B cell (primary cell): ENCODE measurements around the gene MYH7. TPM values are rescaled to one million over a fixed set of nuclear protein-coding genes. Genes with fewer than 3 reads are reported as not detected.

Source experiments
- ATAC-seq: fragments of 200-7000 bp; cut with Tn5 transposase; one replicate; pipeline ENCODE4 v1.10.0; 2021; ENCODE audit warnings: low read depth, mild to moderate bottlenecking, moderate number of reproducible peaks, moderate library complexity
- CTCF ChIA-PET: fragments of 350-600 bp; sonication (Branson Sonifier 250); formaldehyde crosslinking; loops from one replicate; lab custom pipeline; 2021; ENCODE audit warnings: antibody characterized with exemption, inconsistent platforms; lab: Charles Lee
- POLR2A ChIA-PET: fragments of 350-600 bp; sonication (Branson Sonifier 250); formaldehyde crosslinking; loops from one replicate; lab custom pipeline; 2021; ENCODE audit warnings: antibody characterized with exemption; lab: Charles Lee
- DNase-seq: peaks from one replicate; pipeline ENCODE4 v3.0.0; 2013
- H2AFZ ChIP-seq: 2 replicates; pipeline ENCODE4 v1.6.1; 2012; ENCODE audit warnings: mild to moderate bottlenecking, low read depth, low read length; ENCODE audit not compliant: insufficient read depth, poor library complexity, severe bottlenecking
- H3K27ac ChIP-seq, 2 donors: 1 replicate in 1 of 2; 2 replicates in 1 of 2; pipeline ENCODE4 v1.5.1; 2012 to 2013; ENCODE audit warnings: low read length in 2 of 2, mild to moderate bottlenecking in 2 of 2, moderate library complexity in 1 of 2
- H3K27me3 ChIP-seq, 4 experiments: fragments of 200-600 bp in 1 of 4; sonication (generic) in 1 of 4; replicated peaks in 1 of 4; 1 replicate in 2 of 4; 2 replicates in 2 of 4; pipeline versions ENCODE4 v1.6.1 to v1.7.0; 2013 to 2016; ENCODE audit warnings: low read length in 3 of 4, mild to moderate bottlenecking in 2 of 4, mixed read lengths in 1 of 4, moderate library complexity in 1 of 4; ENCODE audit not compliant: insufficient read depth in 4 of 4, control insufficient read depth in 3 of 4; ENCODE audit errors: control extremely low read depth in 1 of 4
- H3K36me3 ChIP-seq, 2 experiments: replicated peaks in 1 of 2; 1 replicate in 1 of 2; 2 replicates in 1 of 2; pipeline versions ENCODE4 v1.6.1 to v1.7.1; 2013; ENCODE audit warnings: low read length in 1 of 2; ENCODE audit not compliant: insufficient read depth in 2 of 2, control insufficient read depth in 1 of 2; ENCODE audit errors: control extremely low read depth in 1 of 2, extremely low read depth in 1 of 2
- H3K4me1 ChIP-seq, 2 donors: fragments of 200-600 bp in 1 of 2; sonication (generic) in 1 of 2; 1 replicate in 1 of 2; 2 replicates in 1 of 2; pipeline versions ENCODE4 v1.5.1 to v1.6.1; 2013 to 2017; ENCODE audit warnings: low read length in 2 of 2; ENCODE audit not compliant: control insufficient read depth in 2 of 2, insufficient read depth in 2 of 2
- H3K4me2 ChIP-seq: replicated peaks from 2 replicates; pipeline ENCODE3; 2012; ENCODE audit warnings: mild to moderate bottlenecking, low read depth, low read length; ENCODE audit not compliant: poor library complexity, severe bottlenecking
- H3K4me3 ChIP-seq, 5 experiments: fragments of 200-600 bp in 1 of 5; sonication (generic) in 1 of 5; 1 replicate in 3 of 5; 2 replicates in 2 of 5; pipeline versions ENCODE4 v1.5.1 to v1.7.0; 2011 to 2016; ENCODE audit warnings: low read length in 4 of 5, mild to moderate bottlenecking in 4 of 5, low read depth in 2 of 5, control low read depth in 1 of 5, moderate library complexity in 1 of 5; ENCODE audit not compliant: insufficient read depth in 1 of 5; ENCODE audit errors: control extremely low read depth in 1 of 5, extremely low read depth in 1 of 5
- H3K79me2 ChIP-seq: fragments of 200-600 bp; sonication (generic); one replicate; pipeline ENCODE4 v1.6.0; 2016; ENCODE audit warnings: low read length; ENCODE audit not compliant: control insufficient read depth, insufficient read depth
- H3K9ac ChIP-seq: fragments of 200-600 bp; sonication (generic); 2 replicates; pipeline ENCODE4 v1.6.1; 2017; ENCODE audit warnings: mild to moderate bottlenecking, low read length, moderate library complexity
- H3K9me3 ChIP-seq, 3 donors: one replicate each; pipeline versions ENCODE4 v1.6.1 to v1.7.1; 2013; ENCODE audit warnings: low read length in 2 of 3; ENCODE audit not compliant: control insufficient read depth in 2 of 3, insufficient read depth in 1 of 3; ENCODE audit errors: control extremely low read depth in 1 of 3
- H4K20me1 ChIP-seq: 2 replicates; pipeline ENCODE4 v1.6.0; 2012; ENCODE audit warnings: mild to moderate bottlenecking, low read length; ENCODE audit not compliant: insufficient read depth, control insufficient read depth, poor library complexity, severe bottlenecking
- H3K27ac Mint-ChIP-seq: one replicate; pipeline ENCODE4 v1.8.0; 2021; ENCODE audit warnings: mixed read lengths
- H3K27me3 Mint-ChIP-seq: one replicate; pipeline ENCODE4 v1.8.0; 2021; ENCODE audit warnings: mixed read lengths
- H3K4me1 Mint-ChIP-seq: one replicate; pipeline ENCODE4 v1.8.0; 2021; ENCODE audit warnings: mixed read lengths
- H3K4me3 Mint-ChIP-seq: one replicate; pipeline ENCODE4 v1.8.0; 2021; ENCODE audit warnings: mixed read lengths
- H3K9me3 Mint-ChIP-seq: one replicate; pipeline ENCODE4 v1.8.0; 2022; ENCODE audit warnings: mixed read lengths; ENCODE audit not compliant: insufficient read depth
- EZH2 ChIP-seq: IDR thresholded peaks from 2 replicates; pipeline ENCODE4 v1.6.1; 2012; ENCODE audit warnings: borderline replicate concordance, low read depth, mild to moderate bottlenecking, moderate library complexity, low read length; ENCODE audit not compliant: insufficient read depth, poor library complexity, severe bottlenecking
- WGBS: methylation state at CpG from one replicate; pipeline ENCODE4 v1.1.5; 2013; ENCODE audit warnings: missing lambda C conversion rate; ENCODE audit not compliant: insufficient coverage; 5-methylcytosine and 5-hydroxymethylcytosine counted together
- intact Hi-C: fragments of 100-400 bp; cut with micrococcal nuclease; formaldehyde crosslinking; loops from one replicate; pipeline ENCODE4 v1.10.0; 2022
- polyA plus RNA-seq: library from polyadenylated mRNA; depleted of rRNA; stranded (reverse); fragments of >200 nt; gene quantifications from 2 replicates; pipeline ENCODE4 v1.2.3, GENCODE V29; 2012
- total RNA-seq, 2 donors: library from RNA; stranded (reverse); fragments of 120-200 nt in 1 of 2; gene quantifications; 1 replicate in 1 of 2; 2 replicates in 1 of 2; pipeline versions ENCODE4 v1.2.3 to v1.2.4, GENCODE V29; 2013 to 2022
- TF ChIP-seq, protein P1 (sequence below): fragments of 200-600 bp; IDR thresholded peaks from one replicate; pipeline ENCODE4 v1.8.0; 2022; ENCODE audit warnings: antibody characterized with exemption, mild to moderate bottlenecking

The MYH7 gene
- total and polyA plus RNA-seq, 2 donors (not counting 1 experiment from before 2014, with no cell fraction given), result not detected

DNA sequence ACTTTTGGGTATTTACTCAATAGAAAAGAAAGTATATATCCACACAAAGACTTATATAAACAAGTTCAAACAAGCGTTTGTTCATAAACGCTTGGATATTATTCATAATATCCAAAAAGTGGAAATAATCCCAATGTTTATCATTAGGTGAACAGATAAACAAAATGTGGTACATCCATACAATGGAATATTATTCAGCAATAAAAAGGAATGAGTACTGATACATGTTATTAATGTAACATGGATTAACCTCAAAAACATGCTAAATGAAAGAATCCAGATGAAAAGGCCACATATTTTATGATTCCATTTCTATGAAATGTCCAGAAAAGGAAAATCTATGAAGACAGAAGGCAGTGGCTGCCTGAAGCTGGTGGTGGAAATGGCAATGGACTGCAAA lies 16.8 kb upstream of the MYH7 start:
- Histone ChIP-seq H3K27ac (no peak overlapping the region), H3K4me3 (no peak overlapping the region), H3K79me2 (no peaks in the 10 kb centered on the region), H3K36me3 (no peaks in the 10 kb centered on the region), H3K9ac (no peak overlapping the region), H3K9me3 (no peaks in the 10 kb centered on the region), H3K4me2 (no peak overlapping the region), H2AFZ (no peak overlapping the region), H4K20me1 (no peaks in the 10 kb centered on the region), H3K4me1 (no peaks in the 10 kb centered on the region), H3K27me3 (peaks cover 0 to 22% (median 8%) of the 10 kb centered on the region in 4 experiments)
- no CpG with 5 or more reads among the region's 2 CpGs for WGBS
- ChIA-PET CTCF (no interaction called here), POLR2A (no interaction called here)
- peaks cover 48% of the 10 kb centered on the region for H3K27me3 Mint-ChIP-seq
- ATAC-seq (no peak), DNase-seq (no peak)
- H3K4me1 Mint-ChIP-seq, result no peaks in the 10 kb centered on the region
- intact Hi-C loops, result no loop called here
- H3K9me3 Mint-ChIP-seq, result no peaks in the 10 kb centered on the region
- no peak overlapping the region for H3K27ac Mint-ChIP-seq
- no peak for TF ChIP-seq EZH2
- H3K4me3 Mint-ChIP-seq, result no peak overlapping the region

DNA sequence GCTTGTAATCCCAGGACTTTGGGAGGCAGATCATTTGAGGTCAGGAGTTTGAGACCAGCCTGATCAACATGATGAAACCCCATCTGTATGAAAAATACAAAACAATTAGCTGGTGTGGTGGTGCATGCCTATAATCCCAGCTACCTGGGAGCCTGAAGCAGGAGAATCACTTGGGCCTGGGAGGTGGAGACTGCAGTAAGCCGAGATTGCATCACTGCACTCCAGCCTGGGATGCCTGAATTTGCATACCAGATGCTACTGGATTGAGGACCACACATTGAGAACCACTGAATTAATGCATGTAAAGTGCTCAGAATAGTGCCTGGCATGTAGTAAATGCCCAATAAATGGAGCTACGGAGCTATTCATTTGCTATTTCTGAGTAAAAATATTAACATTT lies 14.9 kb upstream of the MYH7 start:
- no peak for ATAC-seq
- H3K4me3 Mint-ChIP-seq, result no peak overlapping the region
- H3K9ac ChIP-seq, result no peak overlapping the region
- no peak for DNase-seq
- H3K9me3 Mint-ChIP-seq, result no peaks in the 10 kb centered on the region
- no peaks in the 10 kb centered on the region for H3K4me1 Mint-ChIP-seq
- H3K27me3 ChIP-seq, result peaks cover 0 to 22% (median 8%) of the 10 kb centered on the region in 4 experiments
- H2AFZ ChIP-seq, result no peak overlapping the region
- no peak overlapping the region for H3K27ac Mint-ChIP-seq
- H3K27me3 Mint-ChIP-seq, result peaks cover 37% of the 10 kb centered on the region
- ChIA-PET CTCF (no interaction called here), POLR2A (no interaction called here)
- H3K27ac ChIP-seq, result no peak overlapping the region
- no peaks in the 10 kb centered on the region for H3K4me1 ChIP-seq
- H3K4me2 ChIP-seq, result no peak overlapping the region
- H4K20me1 ChIP-seq, result no peaks in the 10 kb centered on the region
- no peaks in the 10 kb centered on the region for H3K79me2 ChIP-seq
- TF ChIP-seq, protein P1, sequence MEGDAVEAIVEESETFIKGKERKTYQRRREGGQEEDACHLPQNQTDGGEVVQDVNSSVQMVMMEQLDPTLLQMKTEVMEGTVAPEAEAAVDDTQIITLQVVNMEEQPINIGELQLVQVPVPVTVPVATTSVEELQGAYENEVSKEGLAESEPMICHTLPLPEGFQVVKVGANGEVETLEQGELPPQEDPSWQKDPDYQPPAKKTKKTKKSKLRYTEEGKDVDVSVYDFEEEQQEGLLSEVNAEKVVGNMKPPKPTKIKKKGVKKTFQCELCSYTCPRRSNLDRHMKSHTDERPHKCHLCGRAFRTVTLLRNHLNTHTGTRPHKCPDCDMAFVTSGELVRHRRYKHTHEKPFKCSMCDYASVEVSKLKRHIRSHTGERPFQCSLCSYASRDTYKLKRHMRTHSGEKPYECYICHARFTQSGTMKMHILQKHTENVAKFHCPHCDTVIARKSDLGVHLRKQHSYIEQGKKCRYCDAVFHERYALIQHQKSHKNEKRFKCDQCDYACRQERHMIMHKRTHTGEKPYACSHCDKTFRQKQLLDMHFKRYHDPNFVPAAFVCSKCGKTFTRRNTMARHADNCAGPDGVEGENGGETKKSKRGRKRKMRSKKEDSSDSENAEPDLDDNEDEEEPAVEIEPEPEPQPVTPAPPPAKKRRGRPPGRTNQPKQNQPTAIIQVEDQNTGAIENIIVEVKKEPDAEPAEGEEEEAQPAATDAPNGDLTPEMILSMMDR, result no peak
- TF ChIP-seq EZH2, result no peak
- intact Hi-C loops, result no loop called here
- 71% methylated on average over 1 of the region's 2 CpGs for WGBS
- H3K9me3 ChIP-seq, result no peaks in the 10 kb centered on the region
- no peak overlapping the region for H3K4me3 ChIP-seq
- no peaks in the 10 kb centered on the region for H3K36me3 ChIP-seq
